A673 (cell line): ENCODE results near the gene EIF1AD. TPM values are rescaled to one million over a fixed set of nuclear protein-coding genes. Genes with fewer than 3 reads are reported as not detected.
"Not testable (repeated sequence)": the region's sequence is repeated elsewhere in the genome, so short reads cannot be mapped to it uniquely, and the experiment has no call there.

Experiments used
- BruUV-seq: library from RNA; stranded (reverse); fragments of 400-500 nt; replicated peaks from 2 replicates; lab custom pipeline; 2021; lab: Mats Ljungman, UMichigan
- CTCF ChIA-PET: fragments of 300-600 bp; sonication (Branson Sonifier 250); formaldehyde crosslinking; loops from one replicate; lab custom pipeline; 2022; ENCODE audit warnings: antibody characterized with exemption; lab: Charles Lee
- POLR2A ChIA-PET: fragments of 300-600 bp; sonication (Branson Sonifier 250); formaldehyde crosslinking; loops from one replicate; lab custom pipeline; 2022; ENCODE audit warnings: antibody characterized with exemption; ENCODE audit not compliant: low non-redundant PET; lab: Charles Lee
- DNase-seq: peaks from one replicate; pipeline ENCODE4 v3.0.0-alpha.2; 2015; ENCODE audit warnings: low spot score
- H3K27ac ChIP-seq: fragments of 200-600 bp; sonication (generic); 2 replicates; pipeline ENCODE4 v1.5.1; 2016; ENCODE audit warnings: mixed run types, low read depth, mild to moderate bottlenecking, mixed read lengths, antibody characterized with exemption, low read length; ENCODE audit not compliant: poor library complexity, severe bottlenecking
- H3K27me3 ChIP-seq: fragments of 200-600 bp; sonication (generic); replicated peaks from 2 replicates; pipeline ENCODE4 v1.6.1; 2017; ENCODE audit warnings: mixed run types, low read depth, mild to moderate bottlenecking, mixed read lengths, antibody characterized with exemption, low read length; ENCODE audit not compliant: insufficient read depth, poor library complexity
- H3K36me3 ChIP-seq: fragments of 200-600 bp; sonication (generic); 2 replicates; pipeline ENCODE4 v1.6.1; 2016; ENCODE audit warnings: mixed run types, mild to moderate bottlenecking, mixed read lengths, antibody characterized with exemption, low read length; ENCODE audit not compliant: insufficient read depth, poor library complexity, severe bottlenecking
- H3K4me1 ChIP-seq: fragments of 200-600 bp; sonication (generic); 2 replicates; pipeline ENCODE4 v1.6.1; 2017; ENCODE audit warnings: mixed run types, mild to moderate bottlenecking, mixed read lengths, antibody characterized with exemption, low read length; ENCODE audit not compliant: insufficient read depth, poor library complexity, severe bottlenecking
- H3K4me3 ChIP-seq: fragments of 200-600 bp; sonication (generic); 2 replicates; pipeline ENCODE4 v1.5.1; 2016; ENCODE audit warnings: low read depth, mixed run types, mild to moderate bottlenecking, mixed read lengths, low read length; ENCODE audit not compliant: poor library complexity, severe bottlenecking
- H3K9me3 ChIP-seq: fragments of 200-600 bp; sonication (generic); 2 replicates; pipeline ENCODE4 v1.6.1; 2016; ENCODE audit warnings: mixed run types, low read depth, mild to moderate bottlenecking, mixed read lengths, antibody characterized with exemption, low read length; ENCODE audit not compliant: poor library complexity, severe bottlenecking
- EZH2 ChIP-seq: fragments of 200-600 bp; sonication (generic); IDR thresholded peaks from 2 replicates; pipeline ENCODE4 v1.6.1; 2017; ENCODE audit warnings: borderline replicate concordance, low read depth, mild to moderate bottlenecking, mixed read lengths, antibody characterized with exemption, low read length; ENCODE audit not compliant: poor library complexity, severe bottlenecking
- intact Hi-C: fragments of 100-400 bp; cut with micrococcal nuclease; formaldehyde crosslinking; loops from one replicate; pipeline ENCODE4 v1.10.0; 2022; ENCODE audit not compliant: unreplicated experiment
- total RNA-seq: library from RNA; stranded (reverse); gene quantifications from 2 replicates; pipeline ENCODE4 v1.2.3, GENCODE V29; 2021
- TF ChIP-seq, protein P1 (sequence below): fragments of 300-800, 200-600 bp; sonication (generic); conservative IDR thresholded peaks from 2 replicates; pipeline ENCODE4 v1.5.1; 2017; ENCODE audit warnings: low read depth, mild to moderate bottlenecking, antibody characterized with exemption, low read length, moderate library complexity, mixed read lengths

The EIF1AD gene
- total RNA-seq, 1 experiment from 2014 or later, result 86.2 TPM

DNA sequence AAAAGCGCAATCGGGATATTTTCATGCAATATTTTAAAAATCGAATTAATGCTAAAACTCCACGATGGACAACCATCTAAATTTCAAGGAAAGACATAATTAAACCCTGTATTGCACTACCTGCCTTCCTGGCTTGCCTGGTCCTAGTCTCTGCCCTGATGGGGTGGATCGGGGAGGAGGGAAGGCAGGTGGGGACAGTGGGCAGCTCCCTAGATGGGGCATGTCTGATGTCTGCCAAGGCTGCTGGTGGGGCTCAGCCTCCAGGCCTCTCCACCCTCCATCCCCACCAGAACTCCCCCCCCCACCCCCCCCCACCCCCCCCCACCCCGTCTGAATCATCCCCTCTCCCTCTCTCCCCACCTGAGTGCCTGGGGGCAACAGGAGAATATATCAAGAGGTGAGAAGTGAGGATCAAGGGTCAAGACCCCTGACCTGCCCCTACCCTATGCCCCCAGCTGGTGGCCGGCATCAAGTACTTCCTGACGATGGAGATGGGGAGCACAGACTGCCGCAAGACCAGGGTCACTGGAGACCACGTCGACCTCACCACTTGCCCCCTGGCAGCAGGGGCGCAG, 10.5 kb upstream of the EIF1AD start:
- POLR2A ChIA-PET, result interaction anchor here (0.6 to 0.7 kb wide), 2 partner anchors 786 to 1604 kb away, joined by 3 to 10 read pairs; no protein-coding TSS in a partner anchor
- no peak overlapping the region for H3K4me3 ChIP-seq
- intact Hi-C loops, result no loop called here
- no peaks in the 10 kb centered on the region for H3K9me3 ChIP-seq
- no peaks in the 10 kb centered on the region for H3K27me3 ChIP-seq
- TF ChIP-seq, protein P1, sequence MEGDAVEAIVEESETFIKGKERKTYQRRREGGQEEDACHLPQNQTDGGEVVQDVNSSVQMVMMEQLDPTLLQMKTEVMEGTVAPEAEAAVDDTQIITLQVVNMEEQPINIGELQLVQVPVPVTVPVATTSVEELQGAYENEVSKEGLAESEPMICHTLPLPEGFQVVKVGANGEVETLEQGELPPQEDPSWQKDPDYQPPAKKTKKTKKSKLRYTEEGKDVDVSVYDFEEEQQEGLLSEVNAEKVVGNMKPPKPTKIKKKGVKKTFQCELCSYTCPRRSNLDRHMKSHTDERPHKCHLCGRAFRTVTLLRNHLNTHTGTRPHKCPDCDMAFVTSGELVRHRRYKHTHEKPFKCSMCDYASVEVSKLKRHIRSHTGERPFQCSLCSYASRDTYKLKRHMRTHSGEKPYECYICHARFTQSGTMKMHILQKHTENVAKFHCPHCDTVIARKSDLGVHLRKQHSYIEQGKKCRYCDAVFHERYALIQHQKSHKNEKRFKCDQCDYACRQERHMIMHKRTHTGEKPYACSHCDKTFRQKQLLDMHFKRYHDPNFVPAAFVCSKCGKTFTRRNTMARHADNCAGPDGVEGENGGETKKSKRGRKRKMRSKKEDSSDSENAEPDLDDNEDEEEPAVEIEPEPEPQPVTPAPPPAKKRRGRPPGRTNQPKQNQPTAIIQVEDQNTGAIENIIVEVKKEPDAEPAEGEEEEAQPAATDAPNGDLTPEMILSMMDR, result no peak
- TF ChIP-seq EZH2, result no peak
- H3K4me1 ChIP-seq, result peaks cover 23% of the 10 kb centered on the region
- H3K36me3 ChIP-seq, result no peaks in the 10 kb centered on the region
- CTCF ChIA-PET, result no interaction called here
- H3K27ac ChIP-seq, result no peak overlapping the region
- BruUV-seq, result no TSS peak
- no peak for DNase-seq

DNA sequence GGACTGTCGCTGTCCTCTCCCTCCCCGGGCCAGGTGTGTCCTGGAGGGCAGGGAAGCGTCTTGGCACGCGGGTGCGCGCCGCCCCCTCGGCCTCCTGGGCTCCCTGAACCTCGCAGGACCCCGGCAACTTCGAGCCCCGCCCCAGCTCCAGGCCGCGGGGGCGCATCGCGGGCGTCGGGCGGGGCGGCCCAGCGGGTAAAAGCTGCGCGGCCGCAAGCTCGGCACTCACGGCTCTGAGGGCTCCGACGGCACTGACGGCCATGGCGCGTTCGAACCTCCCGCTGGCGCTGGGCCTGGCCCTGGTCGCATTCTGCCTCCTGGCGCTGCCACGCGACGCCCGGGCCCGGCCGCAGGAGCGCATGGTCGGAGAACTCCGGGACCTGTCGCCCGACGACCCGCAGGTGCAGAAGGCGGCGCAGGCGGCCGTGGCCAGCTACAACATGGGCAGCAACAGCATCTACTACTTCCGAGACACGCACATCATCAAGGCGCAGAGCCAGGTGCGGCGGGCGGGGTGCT, 9.9 kb upstream of the EIF1AD start, which contains the start of gene CST6:
CST6 (plus strand) TSS at position 224 of the 519 bp plus-strand sequence; CDS start at position 261, 37 bp downstream.
- Histone ChIP-seq H3K27me3 (no peaks in the 10 kb centered on the region), H3K36me3 (no peaks in the 10 kb centered on the region), H3K9me3 (no peaks in the 10 kb centered on the region), H3K27ac (no peak within 1 kb of the TSS), H3K4me3 (no peak within 1 kb of the TSS), H3K4me1 (peaks cover 22% of the 10 kb centered on the region)
- DNase-seq, result no peak
- POLR2A ChIA-PET, result interaction anchor here (0.6 kb wide), 1 partner anchor 787 kb away, joined by 10 read pairs; no protein-coding TSS in a partner anchor
- CTCF ChIA-PET, result interaction anchor here (1.2 kb wide), 1 partner anchor 10 kb away, joined by 9 read pairs; no protein-coding TSS in a partner anchor
- intact Hi-C loops, result no loop called here
- no TSS peak for BruUV-seq
- no peak for TF ChIP-seq EZH2
- TF ChIP-seq, protein P1, result no peak

DNA sequence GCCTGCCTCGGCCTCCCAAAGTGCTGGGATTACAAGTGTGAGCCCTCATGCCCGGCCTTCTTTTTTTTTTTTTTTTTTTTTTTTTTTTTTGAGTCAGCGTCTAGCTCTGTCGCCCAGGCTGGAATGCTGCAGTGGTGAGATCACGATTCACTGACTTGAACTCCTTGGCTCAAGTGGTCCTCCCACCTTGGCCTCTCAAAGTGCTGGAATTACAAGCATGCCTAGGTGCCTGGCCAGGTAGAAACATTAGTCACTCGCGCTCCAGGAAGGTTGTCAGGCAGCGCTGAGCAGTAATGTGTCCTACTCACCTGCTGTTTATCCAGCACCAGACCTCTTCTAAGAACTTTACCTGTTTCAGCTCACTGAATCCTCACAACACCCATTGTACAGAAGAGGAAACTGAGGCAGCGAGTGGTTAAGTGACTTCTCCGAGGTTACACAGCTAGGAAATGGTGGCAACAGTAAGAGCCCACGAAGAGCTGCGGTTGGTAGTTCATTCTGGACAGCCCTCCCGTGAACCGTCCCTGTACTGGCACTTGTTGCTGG, 9.4 kb upstream of the EIF1AD start:
- DNase-seq, result no peak
- Histone ChIP-seq H3K9me3 (no peaks in the 10 kb centered on the region), H3K27me3 (no peaks in the 10 kb centered on the region), H3K36me3 (no peaks in the 10 kb centered on the region), H3K27ac (no peak overlapping the region), H3K4me1 (peaks cover 17% of the 10 kb centered on the region), H3K4me3 (no peak overlapping the region)
- no TSS peak for BruUV-seq
- ChIA-PET CTCF (interaction anchor here (1.2 kb wide), 1 partner anchor 11 kb away, joined by 9 read pairs; no protein-coding TSS in a partner anchor), POLR2A (no interaction called here)
- TF ChIP-seq EZH2, result no peak
- TF ChIP-seq, protein P1, result no peak
- intact Hi-C loops, result no loop called here

DNA sequence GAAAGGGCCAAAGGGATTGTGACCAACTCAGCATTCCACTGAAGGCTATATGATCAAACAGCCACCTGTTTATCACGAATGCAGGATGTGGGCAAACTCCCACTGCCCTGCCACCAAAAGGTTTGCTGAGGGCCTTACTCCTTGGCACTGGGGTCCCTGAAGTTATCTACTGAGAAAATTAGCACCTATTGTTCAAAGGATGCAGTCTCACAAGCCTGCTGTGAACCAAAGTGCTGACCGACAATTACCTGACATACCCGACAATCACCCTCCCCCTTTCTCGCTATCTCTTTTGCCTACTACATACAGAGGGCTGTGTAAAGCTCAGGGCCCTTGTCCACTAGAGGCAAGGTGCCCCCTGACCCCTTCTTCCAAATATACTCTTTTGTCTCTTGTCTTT, 8.1 kb upstream of the EIF1AD start:
- H3K36me3 ChIP-seq, intact Hi-C loops, H3K27me3 ChIP-seq, DNase-seq, H3K9me3 ChIP-seq, H3K4me1 ChIP-seq, H3K4me3 ChIP-seq, H3K27ac ChIP-seq, BruUV-seq, CTCF ChIA-PET: not testable (repeated sequence)
- POLR2A ChIA-PET, result interaction anchor here (0.6 kb wide), 1 partner anchor 303 kb away, joined by 3 read pairs; no protein-coding TSS in a partner anchor
